GM19238 (cell line): ENCODE measurements around the gene ZNF346.

ENCODE experiments used
- DNase-seq: peaks from one replicate; pipeline ENCODE4 v3.0.0; 2011; ENCODE audit warnings: low spot score; ENCODE audit not compliant: insufficient read length

ZNF346 gene

GRCh38 chr5:177066224-177066623 lies 43.7 kb downstream of the ZNF346 start:
- no peak for DNase-seq

GRCh38 chr5:177067503-177067902 lies 45.0 kb downstream of the ZNF346 start:
- DNase-seq = no peak

- DNase-seq = no peak
Measured at GRCh38 chr5:177070536-177071191, 48.2 kb downstream of the ZNF346 start.

GRCh38 chr5:177071666-177072385 lies 49.3 kb downstream of the ZNF346 start:
- no peak for DNase-seq

GRCh38 chr5:177077335-177077734 lies 54.8 kb downstream of the ZNF346 start:
- DNase-seq = no peak

GRCh38 chr5:177079606-177080005 lies 57.1 kb downstream of the ZNF346 start:
- DNase-seq = no peak

- no peak for DNase-seq
Measured at GRCh38 chr5:177080265-177080664, 57.8 kb downstream of the ZNF346 start.

- no peak for DNase-seq
Measured at GRCh38 chr5:177081859-177082258, 59.4 kb downstream of the ZNF346 start.

- DNase-seq = no peak
Measured at GRCh38 chr5:177083357-177083756, 60.9 kb downstream of the ZNF346 start.

GRCh38 chr5:177084175-177084574 lies 61.7 kb downstream of the ZNF346 start:
- no peak for DNase-seq

- DNase-seq = no peak
Measured at GRCh38 chr5:177085985-177086653, 63.6 kb downstream of the ZNF346 start.

- peak; percentile 84 for DNase-seq
Measured at GRCh38 chr5:177086654-177087397, 64.3 kb downstream of the ZNF346 start, which contains the start of gene FGFR4. Gene FGFR4, plus strand, starts transcription at chr5:177086915. Its CDS starts 2,688 bp downstream, at chr5:177089603.

- no peak for DNase-seq
Measured at GRCh38 chr5:177087398-177088005, 65.0 kb downstream of the ZNF346 start.

GRCh38 chr5:177089127-177089526 lies 66.6 kb downstream of the ZNF346 start:
- DNase-seq = no peak

GRCh38 chr5:177089825-177090641 lies 67.5 kb downstream of the ZNF346 start:
- no peak for DNase-seq

- no peak for DNase-seq
Measured at GRCh38 chr5:177090813-177091212, 68.3 kb downstream of the ZNF346 start.

GRCh38 chr5:177091232-177091631 lies 68.7 kb downstream of the ZNF346 start:
- DNase-seq = no peak

- DNase-seq = no peak
Measured at GRCh38 chr5:177092178-177093081, 69.9 kb downstream of the ZNF346 start.

- DNase-seq = no peak
Measured at GRCh38 chr5:177093082-177093712, 70.7 kb downstream of the ZNF346 start.
